MV-4-11 (cell line): Measurements from ENCODE around the gene CLK4.
"Not testable (repeated sequence)": the region's sequence is repeated elsewhere in the genome, so short reads cannot be mapped to it uniquely, and the experiment has no call there.

Experiments used
- DNase-seq: peaks from one replicate; lab custom pipeline; 2025; lab: John Stamatoyannopoulos, UW

The CLK4 gene

GRCh38 chr5:178587763-178588611 lies 38.9 kb downstream of the CLK4 start:
- no peak for DNase-seq

- DNase-seq = no peak
Observed at GRCh38 chr5:178586396-178586795, 40.5 kb downstream of the CLK4 start.

DNA sequence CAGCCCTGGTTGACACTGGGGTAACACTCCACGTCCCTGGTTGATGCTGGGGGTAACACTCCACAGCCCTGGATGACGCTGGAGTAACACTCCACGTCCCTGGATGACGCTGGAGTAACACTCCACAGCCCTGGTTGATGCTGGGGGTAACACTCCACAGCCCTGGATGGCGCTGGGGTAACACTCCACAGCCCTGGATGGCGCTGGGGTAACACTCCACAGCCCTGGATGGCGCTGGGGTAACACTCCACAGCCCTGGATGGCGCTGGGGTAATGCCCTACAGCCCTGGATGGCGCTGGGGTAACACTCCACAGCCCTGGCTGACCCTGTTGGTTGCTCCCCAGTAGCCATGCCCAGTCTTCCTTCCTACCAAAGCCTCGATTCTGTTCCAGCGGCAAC lies 41.4 kb downstream of the CLK4 start:
- not testable (repeated sequence) for DNase-seq

- no peak for DNase-seq
Observed at GRCh38 chr5:178583279-178583678, 43.6 kb downstream of the CLK4 start.

DNA sequence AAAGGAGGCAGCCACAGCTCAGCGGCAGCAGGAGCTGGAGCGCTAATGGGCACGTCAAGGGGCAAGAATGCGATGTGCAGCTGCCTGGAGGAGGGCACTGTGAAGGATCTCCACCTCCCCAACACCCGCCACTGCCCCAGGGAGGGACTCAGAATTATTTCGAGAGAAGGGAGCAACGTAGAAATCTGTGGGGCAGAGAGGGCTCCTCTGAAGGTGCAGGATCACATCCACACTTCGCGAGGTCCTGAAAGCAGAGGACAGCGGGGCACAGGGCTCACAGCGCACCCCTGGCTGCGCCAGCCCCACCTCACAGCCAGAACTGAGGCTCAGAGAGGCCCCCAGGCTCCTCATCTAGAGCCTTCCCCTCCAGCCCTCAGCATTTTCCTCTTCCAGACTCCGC lies 44.6 kb downstream of the CLK4 start:
- no peak for DNase-seq

- no peak for DNase-seq
Observed at GRCh38 chr5:178581621-178582020, 45.2 kb downstream of the CLK4 start.

- no peak for DNase-seq
Observed at GRCh38 chr5:178580271-178580955, 46.4 kb downstream of the CLK4 start.

GRCh38 chr5:178577944-178578343 lies 48.9 kb downstream of the CLK4 start:
- DNase-seq = no peak

DNA sequence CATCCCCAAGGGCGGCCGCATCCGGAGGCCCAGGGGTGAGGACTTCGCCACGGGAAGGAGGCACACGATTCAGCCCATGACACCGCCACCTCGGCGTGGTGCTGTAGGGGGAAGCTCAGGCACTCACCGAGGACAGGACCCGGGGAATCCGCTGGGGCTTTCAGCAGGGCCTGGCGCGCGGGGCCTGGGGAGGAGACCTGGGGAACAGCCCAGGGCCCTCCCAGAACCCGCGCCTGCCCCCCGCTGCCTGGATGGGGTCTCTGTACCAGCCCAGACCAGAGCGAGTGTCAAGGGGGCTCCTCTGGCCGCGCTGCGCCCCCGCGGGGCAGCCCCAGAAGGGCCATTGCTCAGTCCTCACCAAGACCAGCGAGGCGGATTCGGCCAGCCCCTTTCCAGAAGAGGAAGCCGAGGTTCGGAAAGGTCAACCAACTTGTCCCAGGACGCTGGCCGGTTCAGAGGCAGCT lies 49.4 kb downstream of the CLK4 start:
- no peak for DNase-seq

DNA sequence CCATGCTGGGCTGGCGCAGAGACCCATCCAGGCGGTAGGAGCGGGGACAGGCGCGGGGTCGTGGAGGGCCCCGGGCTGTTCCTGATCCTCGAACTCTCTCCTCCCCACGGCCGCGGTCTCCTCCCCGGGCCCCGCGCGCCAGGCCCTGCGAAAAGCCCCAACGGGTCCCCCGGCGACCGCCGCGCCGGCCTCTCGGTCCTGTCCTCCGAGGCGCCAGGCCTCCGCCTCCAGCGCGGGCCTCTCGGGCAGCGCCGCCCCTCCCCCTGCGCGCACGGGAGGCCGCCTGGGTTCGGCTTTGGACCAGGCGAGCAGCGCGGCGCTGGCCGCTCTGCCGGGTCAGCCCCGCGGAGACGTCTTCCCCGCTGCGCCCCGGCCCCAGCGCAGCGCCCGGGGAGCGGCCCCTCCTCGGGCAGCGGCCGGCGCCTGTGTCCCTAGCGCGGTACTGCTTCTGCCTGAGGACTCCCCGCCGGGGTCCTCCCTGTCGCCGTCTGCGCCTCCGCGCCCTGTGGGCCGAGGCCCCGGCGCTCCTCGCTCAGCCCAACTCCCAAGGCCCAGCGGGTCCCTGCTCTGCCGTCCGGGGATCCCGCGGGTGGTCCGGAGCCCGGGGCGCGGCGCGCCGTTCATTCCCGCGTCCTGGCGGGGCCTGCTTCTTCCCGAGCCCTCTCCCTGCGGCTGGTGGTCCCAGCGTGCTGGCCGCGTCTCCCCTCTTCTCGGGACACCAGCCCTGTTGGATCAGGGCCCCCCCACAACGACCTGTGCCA lies 50.1 kb downstream of the CLK4 start:
- no peak for DNase-seq

DNA sequence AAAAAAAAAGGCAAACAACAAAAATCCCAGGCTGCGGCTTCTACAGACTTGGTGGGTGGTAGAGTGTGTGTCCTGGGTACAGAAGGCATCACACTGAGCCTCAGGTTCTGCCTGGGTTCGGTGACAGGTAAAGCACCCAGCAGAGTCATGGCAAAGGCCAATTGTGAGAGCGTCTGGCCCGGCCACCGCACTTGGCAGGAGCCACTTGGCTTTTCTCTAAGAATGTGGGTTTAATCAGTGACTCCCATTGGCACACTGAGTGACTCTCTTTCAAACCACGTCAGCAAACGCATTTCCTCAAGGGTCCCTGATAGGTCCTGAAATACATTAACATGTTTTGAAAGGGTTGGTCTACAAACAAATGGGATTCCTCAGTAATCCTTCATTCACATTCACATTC lies 53.6 kb downstream of the CLK4 start:
- no peak for DNase-seq

- DNase-seq = no peak
Observed at GRCh38 chr5:178572617-178573016, 54.2 kb downstream of the CLK4 start.

DNA sequence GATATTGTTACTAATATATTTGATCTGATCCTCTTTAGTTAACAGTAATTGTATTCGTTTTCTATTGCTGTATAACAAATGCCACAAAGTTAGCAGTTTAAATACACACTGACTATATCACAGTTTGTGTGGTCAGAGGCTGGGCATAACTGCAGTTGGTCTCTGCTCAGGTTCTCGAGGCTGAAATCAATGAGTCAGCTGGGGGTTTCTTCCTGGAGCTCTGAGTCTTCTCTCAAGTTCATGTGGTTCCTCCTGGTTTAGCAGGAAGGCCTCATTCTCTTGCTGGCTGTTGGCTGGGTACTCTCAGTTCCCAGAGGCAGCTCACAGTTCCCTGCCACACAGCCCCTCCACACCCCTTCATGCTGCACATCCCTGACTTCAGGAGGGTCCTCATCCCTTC lies 57.4 kb downstream of the CLK4 start:
- DNase-seq = peak; percentile 57

GRCh38 chr5:178564811-178565550 lies 61.9 kb downstream of the CLK4 start:
- no peak for DNase-seq

- no peak for DNase-seq
Observed at GRCh38 chr5:178564397-178564796, 62.5 kb downstream of the CLK4 start.

DNA sequence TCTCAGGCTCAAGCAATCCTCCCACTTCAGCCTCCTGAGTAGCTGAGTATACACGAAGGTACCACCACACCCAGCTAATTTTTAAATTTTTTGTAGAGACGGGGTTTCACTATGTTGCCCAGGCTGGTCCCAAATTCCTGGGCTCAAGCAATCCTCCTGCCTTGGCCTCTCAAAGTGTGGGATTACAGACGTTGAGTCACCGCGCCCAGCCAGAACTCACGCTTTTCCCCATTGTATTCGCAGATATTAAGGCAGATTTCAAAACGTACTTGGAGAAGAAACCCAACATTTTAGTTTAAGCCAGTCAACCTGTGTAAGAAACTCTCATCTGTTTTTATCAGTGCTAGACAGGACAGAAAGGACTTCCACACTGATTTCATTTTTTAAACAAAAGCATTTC lies 63.2 kb downstream of the CLK4 start:
- DNase-seq = no peak

DNA sequence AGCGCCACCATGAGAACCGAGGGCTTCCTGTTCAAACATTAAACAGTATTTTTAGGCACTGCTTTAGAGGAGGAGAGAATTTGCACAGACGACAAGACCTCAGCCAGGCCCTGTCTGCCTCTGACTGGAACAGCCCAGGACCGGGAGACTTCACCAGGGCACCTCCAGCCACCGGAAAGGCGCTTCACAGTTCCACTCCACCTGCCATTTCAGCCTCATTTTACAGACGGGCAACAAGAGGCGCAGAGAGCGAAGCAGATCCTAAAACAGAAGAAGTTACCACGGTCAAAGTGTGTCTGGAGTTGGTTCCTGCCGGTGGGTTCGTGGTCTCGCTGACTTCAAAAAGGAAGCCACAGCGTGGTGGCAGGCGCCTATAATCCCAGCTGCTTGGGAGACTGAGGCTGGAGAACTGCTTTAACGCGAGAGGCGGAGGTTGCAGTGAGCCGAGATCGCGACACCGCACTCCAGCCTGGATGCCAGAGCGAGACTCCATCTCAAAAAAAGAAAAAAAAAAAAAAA lies 65.0 kb downstream of the CLK4 start:
- DNase-seq = peak; percentile 39

GRCh38 chr5:178560911-178561310 lies 65.9 kb downstream of the CLK4 start:
- peak; percentile 31 for DNase-seq

- no peak for DNase-seq
Observed at GRCh38 chr5:178557416-178557815, 69.4 kb downstream of the CLK4 start.

- DNase-seq = no peak
Observed at GRCh38 chr5:178555771-178556211, 71.1 kb downstream of the CLK4 start.

DNA sequence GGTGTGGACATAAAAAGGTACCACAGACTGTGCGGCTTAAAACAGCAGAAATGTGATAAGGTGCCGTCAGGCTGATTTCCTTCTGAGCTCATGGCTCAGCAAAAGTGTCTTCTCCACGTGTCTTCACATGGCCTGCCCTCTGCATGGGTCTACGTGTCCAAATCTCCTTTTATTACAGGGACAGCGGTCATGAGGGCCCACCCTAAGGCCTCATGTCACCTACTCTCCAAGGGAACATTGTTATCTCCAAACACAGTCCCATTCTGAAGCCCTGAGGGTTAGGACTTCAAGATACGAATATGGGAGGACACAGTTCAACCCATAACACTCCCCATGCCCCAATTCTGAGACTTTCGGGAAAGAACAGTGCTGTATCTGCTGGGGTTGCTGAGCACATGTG lies 71.8 kb downstream of the CLK4 start:
- DNase-seq = no peak

DNA sequence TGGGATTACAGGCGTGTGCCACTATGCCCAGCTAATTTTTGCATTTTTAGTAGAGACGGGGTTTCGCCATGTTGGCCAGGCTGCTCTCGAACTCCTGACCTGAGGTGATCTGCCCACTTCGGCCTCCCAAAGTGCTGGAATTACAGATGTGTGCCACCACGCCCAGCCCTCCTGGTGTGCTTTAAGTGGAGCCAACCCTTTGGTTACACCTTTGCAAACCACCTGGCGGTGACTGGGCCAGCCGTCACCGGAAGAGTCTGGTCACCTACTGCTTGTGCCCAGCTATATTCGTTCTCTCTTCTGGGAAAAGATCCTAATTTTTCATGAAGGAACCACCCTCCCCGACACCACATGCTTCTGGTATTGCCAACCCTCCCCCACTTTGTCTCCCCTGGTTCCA lies 72.5 kb downstream of the CLK4 start:
- no peak for DNase-seq
